WTC11 (cell line): ENCODE results near the gene CYTH3. TPM values are rescaled to one million over a fixed set of nuclear protein-coding genes. Genes with fewer than 3 reads are reported as not detected.

Experiments used
- ATAC-seq: fragments of 200-7000 bp; cut with Tn5 transposase; 2 replicates; pipeline ENCODE4 v1.10.0; 2021; ENCODE audit warnings: mild to moderate bottlenecking, moderate library complexity
- CTCF ChIA-PET: fragments of 300-600 bp; sonication (Branson Sonifier 250); formaldehyde crosslinking; loops from one replicate; lab custom pipeline; 2021; ENCODE audit warnings: antibody characterized with exemption; lab: Charles Lee
- POLR2A ChIA-PET: fragments of 350-600 bp; sonication (Branson Sonifier 250); formaldehyde crosslinking; loops from one replicate; lab custom pipeline; 2021; ENCODE audit warnings: antibody characterized with exemption; lab: Charles Lee
- DNase-seq: peaks from one replicate; pipeline ENCODE4 v3.0.0; 2021; ENCODE audit warnings: low spot score
- H3K27ac Mint-ChIP-seq: 2 replicates; pipeline ENCODE4 v1.8.0; 2021; ENCODE audit warnings: mixed read lengths
- H3K27me3 Mint-ChIP-seq: 2 replicates; pipeline ENCODE4 v1.8.0; 2021; ENCODE audit warnings: low read depth, mild to moderate bottlenecking, moderate library complexity, mixed read lengths
- H3K36me3 Mint-ChIP-seq: 2 replicates; pipeline ENCODE4 v1.8.0; 2021; ENCODE audit warnings: mixed read lengths
- H3K4me1 Mint-ChIP-seq: 2 replicates; pipeline ENCODE4 v1.8.0; 2022; ENCODE audit warnings: mixed read lengths
- H3K4me3 Mint-ChIP-seq: 2 replicates; pipeline ENCODE4 v1.8.0; 2021; ENCODE audit warnings: mild to moderate bottlenecking, moderate library complexity, mixed read lengths
- H3K9me3 Mint-ChIP-seq: 2 replicates; pipeline ENCODE4 v1.8.0; 2021; ENCODE audit warnings: mixed read lengths
- AFF4 ChIP-seq: sonication (generic); formaldehyde crosslinking; IDR thresholded peaks from 2 replicates; pipeline ENCODE4 v1.8.1; 2023; ENCODE audit warnings: mild to moderate bottlenecking, missing genetic modification reagents, borderline replicate concordance
- ATF1 ChIP-seq: sonication (generic); formaldehyde crosslinking; IDR thresholded peaks from 2 replicates; pipeline ENCODE4 v1.8.1; 2023; ENCODE audit warnings: mild to moderate bottlenecking, moderate library complexity, missing genetic modification reagents
- ATF3 ChIP-seq: sonication (generic); formaldehyde crosslinking; conservative IDR thresholded peaks from 2 replicates; pipeline ENCODE4 v1.8.1; 2022; ENCODE audit warnings: mild to moderate bottlenecking, missing genetic modification reagents
- ATF6 ChIP-seq: sonication (generic); formaldehyde crosslinking; IDR thresholded peaks from 2 replicates; pipeline ENCODE4 v1.8.1; 2023; ENCODE audit warnings: mild to moderate bottlenecking, missing genetic modification reagents
- CREB1 ChIP-seq: sonication (generic); formaldehyde crosslinking; IDR thresholded peaks from 2 replicates; pipeline ENCODE4 v1.8.0; 2023; ENCODE audit warnings: mild to moderate bottlenecking, missing genetic modification reagents
- CREM ChIP-seq: sonication (generic); formaldehyde crosslinking; IDR thresholded peaks from 2 replicates; pipeline ENCODE4 v1.8.1; 2022; ENCODE audit warnings: mild to moderate bottlenecking, missing genetic modification reagents, moderate library complexity
- E2F1 ChIP-seq: sonication (generic); formaldehyde crosslinking; IDR thresholded peaks from 2 replicates; pipeline ENCODE4 v1.8.0; 2022; ENCODE audit warnings: mild to moderate bottlenecking, missing genetic modification reagents
- E2F5 ChIP-seq: sonication (generic); formaldehyde crosslinking; IDR thresholded peaks from 2 replicates; pipeline ENCODE4 v1.8.1; 2022; ENCODE audit warnings: mild to moderate bottlenecking, moderate library complexity, missing genetic modification reagents
- FOXK1 ChIP-seq: sonication (generic); formaldehyde crosslinking; IDR thresholded peaks from 2 replicates; pipeline ENCODE4 v1.8.0; 2022; ENCODE audit warnings: mild to moderate bottlenecking, moderate library complexity, missing genetic modification reagents
- GRHL2 ChIP-seq: fragments of 250-450 bp; sonication (Bioruptor Pico); IDR thresholded peaks from 2 replicates; pipeline ENCODE4 v1.8.0; 2022; ENCODE audit warnings: mild to moderate bottlenecking, moderate library complexity; ENCODE audit not compliant: insufficient replicate concordance, severe bottlenecking
- GTF2I ChIP-seq: fragments of 250-450 bp; sonication (Bioruptor Pico); conservative IDR thresholded peaks from 2 replicates; pipeline ENCODE4 v1.4.0; 2021; ENCODE audit warnings: mild to moderate bottlenecking
- HMGXB4 ChIP-seq: sonication (generic); formaldehyde crosslinking; IDR thresholded peaks from 2 replicates; pipeline ENCODE4 v1.8.1; 2023; ENCODE audit warnings: mild to moderate bottlenecking, moderate library complexity, missing genetic modification reagents
- MAX ChIP-seq: sonication (generic); formaldehyde crosslinking; IDR thresholded peaks from 2 replicates; pipeline ENCODE4 v1.8.0; 2022; ENCODE audit warnings: mild to moderate bottlenecking, missing genetic modification reagents
- NR2C2 ChIP-seq: sonication (generic); formaldehyde crosslinking; IDR thresholded peaks from 2 replicates; pipeline ENCODE4 v1.8.0; 2022; ENCODE audit warnings: mild to moderate bottlenecking, missing genetic modification reagents
- OVOL2 ChIP-seq: fragments of 250-450 bp; sonication (Bioruptor Pico); IDR thresholded peaks from 2 replicates; pipeline ENCODE4 v1.9.0; 2021; ENCODE audit warnings: mild to moderate bottlenecking, borderline replicate concordance
- PRRX2 ChIP-seq: fragments of 250-450 bp; sonication (Bioruptor Pico); IDR thresholded peaks from 2 replicates; pipeline ENCODE4 v1.8.0; 2021; ENCODE audit warnings: mild to moderate bottlenecking
- SMAD3 ChIP-seq: sonication (generic); formaldehyde crosslinking; IDR thresholded peaks from 2 replicates; pipeline ENCODE4 v1.8.0; 2022; ENCODE audit warnings: missing genetic modification reagents, mild to moderate bottlenecking, borderline replicate concordance
- TP53 ChIP-seq: sonication (generic); formaldehyde crosslinking; IDR thresholded peaks from 2 replicates; pipeline ENCODE4 v1.8.1; 2023; ENCODE audit warnings: mild to moderate bottlenecking, missing genetic modification reagents
- ZBTB21 ChIP-seq: sonication (generic); formaldehyde crosslinking; IDR thresholded peaks from 2 replicates; pipeline ENCODE4 v1.8.1; 2023; ENCODE audit warnings: mild to moderate bottlenecking, missing genetic modification reagents, borderline replicate concordance
- ZNF138 ChIP-seq: sonication (generic); formaldehyde crosslinking; conservative IDR thresholded peaks from 2 replicates; pipeline ENCODE4 v1.8.1; 2022; ENCODE audit warnings: mild to moderate bottlenecking, moderate library complexity, missing genetic modification reagents
- ZNF281 ChIP-seq: sonication (generic); formaldehyde crosslinking; IDR thresholded peaks from 2 replicates; pipeline ENCODE4 v1.8.0; 2023; ENCODE audit warnings: mild to moderate bottlenecking, missing genetic modification reagents
- total RNA-seq: library from RNA; stranded (reverse); gene quantifications from 3 replicates; pipeline ENCODE4 v1.2.3, GENCODE V29; 2021

Gene CYTH3
- total RNA-seq, 1 experiment from 2014 or later: 13.2 TPM

- ChIA-PET POLR2A (no interaction called here), CTCF (no interaction called here)
- Mint-ChIP-seq H3K4me1 (no peaks in the 10 kb centered on the region), H3K4me3 (no peak overlapping the region), H3K27me3 (no peaks in the 10 kb centered on the region), H3K36me3 (peaks cover 68% of the 10 kb centered on the region), H3K27ac (no peak overlapping the region), H3K9me3 (peaks cover 6% of the 10 kb centered on the region)
- ATAC-seq (no peak), DNase-seq (no peak)
- TF ChIP-seq ZNF281 (CRISPR knock-in tag) (no peak), AFF4 (CRISPR knock-in tag) (no peak), NR2C2 (no peak), PRRX2 (CRISPR knock-in tag) (no peak), SMAD3 (no peak), E2F1 (CRISPR knock-in tag) (no peak), E2F5 (CRISPR knock-in tag) (no peak), ZNF138 (CRISPR knock-in tag) (no peak), ATF3 (CRISPR knock-in tag) (no peak), HMGXB4 (no peak), ATF6 (no peak), TP53 (CRISPR knock-in tag) (no peak)
Measured at GRCh38 chr7:6121141-6121540, 151.3 kb downstream of the CYTH3 start.

- ChIA-PET POLR2A (interaction anchor here (0.7 kb wide), 1 partner anchor 256 kb away, joined by 3 read pairs; no protein-coding TSS in a partner anchor), CTCF (no interaction called here)
- H3K36me3 Mint-ChIP-seq: peaks cover 79% of the 10 kb centered on the region
- peaks cover 6% of the 10 kb centered on the region for H3K9me3 Mint-ChIP-seq
- no peak overlapping the region for H3K4me3 Mint-ChIP-seq
- no peaks in the 10 kb centered on the region for H3K27me3 Mint-ChIP-seq
- no peaks in the 10 kb centered on the region for H3K4me1 Mint-ChIP-seq
- ATAC-seq (no peak), DNase-seq (no peak)
- H3K27ac Mint-ChIP-seq: no peak overlapping the region; the same call in 1 of the 2 replicates
- TF ChIP-seq ATF3 (CRISPR knock-in tag): no peak
- TF ChIP-seq OVOL2: no peak
- TF ChIP-seq MAX (CRISPR knock-in tag): no peak
- TF ChIP-seq GRHL2 (CRISPR knock-in tag): no peak
- TF ChIP-seq E2F5 (CRISPR knock-in tag): no peak
- no peak for TF ChIP-seq CREM (CRISPR knock-in tag)
- no peak for TF ChIP-seq FOXK1 (CRISPR knock-in tag)
- no peak for TF ChIP-seq CREB1 (CRISPR knock-in tag)
- TF ChIP-seq ATF1 (CRISPR knock-in tag): no peak
- no peak for TF ChIP-seq ZBTB21
- no peak for TF ChIP-seq GTF2I
Measured at GRCh38 chr7:6117533-6117932, 154.9 kb downstream of the CYTH3 start.
